Muscle of leg (tissue), 16 donors: ENCODE results near the gene PSMD7. TPM values are rescaled to one million over a fixed set of nuclear protein-coding genes. Genes with fewer than 3 reads are reported as not detected.

ENCODE experiments used
- DNase-seq: peaks from one replicate; pipeline ENCODE4 v3.0.0; 2013
- H3K27ac ChIP-seq: one replicate; pipeline ENCODE4 v1.5.1; 2013; ENCODE audit warnings: mild to moderate bottlenecking, low read length, control low read depth
- H3K27me3 ChIP-seq: one replicate; pipeline ENCODE4 v1.6.1; 2013; ENCODE audit warnings: low read length; ENCODE audit not compliant: control insufficient read depth, insufficient read depth
- H3K36me3 ChIP-seq: one replicate; pipeline ENCODE4 v1.6.1; 2013; ENCODE audit warnings: low read length; ENCODE audit not compliant: control insufficient read depth, insufficient read depth
- H3K4me1 ChIP-seq: one replicate; pipeline ENCODE4 v1.6.1; 2013; ENCODE audit warnings: low read length; ENCODE audit not compliant: control insufficient read depth, insufficient read depth
- H3K4me3 ChIP-seq: one replicate; pipeline ENCODE4 v1.5.1; 2013; ENCODE audit warnings: low read length, control low read depth
- H3K9me3 ChIP-seq: replicated peaks from 2 replicates; pipeline ENCODE4 v1.6.1; 2013; ENCODE audit warnings: low read depth, low read length; ENCODE audit not compliant: control insufficient read depth
- WGBS: methylation state at CpG from one replicate; pipeline ENCODE4 v1.1.5; 2013; ENCODE audit warnings: missing lambda C conversion rate; ENCODE audit not compliant: insufficient coverage; 5-methylcytosine and 5-hydroxymethylcytosine counted together
- long read RNA-seq, 11 donors: transcript quantifications; one replicate each; lab custom pipeline, GENCODE V29; 2026
- polyA plus RNA-seq, 8 donors: library from polyadenylated mRNA; unstranded; fragments of 120-200 nt; gene quantifications; one replicate each; pipeline versions ENCODE4 v1.2.1 to v1.2.3, GENCODE V29; 2013; ENCODE audit warnings: inconsistent platforms in 1 of 8, low replicate concordance in 1 of 8; ENCODE audit not compliant: insufficient read length in 8 of 8, insufficient read depth in 1 of 8
- total RNA-seq: library from RNA; stranded (reverse); fragments of 120-200 nt; gene quantifications from one replicate; pipeline ENCODE4 v1.2.4, GENCODE V29; 2013

PSMD7 gene
- total RNA-seq (69.1 TPM), polyA plus RNA-seq (100 to 1,000 TPM in 1 of 8 donors, 10 to 100 TPM in 7; 82.4 to 102 (median 93.4) TPM)
- long read RNA-seq, donor 1, transcript PSMD7-201 (7 exons, 1,670 nt) = major isoform, 34 of 60 reads
- long read RNA-seq, donor 1, partial matches to known transcripts = 23 of 60 reads
- long read RNA-seq, donor 1, other reads (novel, unspliced or antisense) = 0 of 60 reads
- long read RNA-seq, donor 2, partial matches to known transcripts = 0 of 5 reads
- long read RNA-seq, donor 2, other reads (novel, unspliced or antisense) = 0 of 5 reads
- long read RNA-seq, donor 3, transcript PSMD7-201 (7 exons, 1,670 nt) = major isoform, 78 of 107 reads
- long read RNA-seq, donor 3, partial matches to known transcripts = 29 of 107 reads
- long read RNA-seq, donor 3, other reads (novel, unspliced or antisense) = 0 of 107 reads
- long read RNA-seq, donor 4, transcript PSMD7-201 (7 exons, 1,670 nt) = major isoform, 16 of 24 reads
- long read RNA-seq, donor 4, transcript PSMD7-202 (2 exons, 724 nt) = minor isoform, 5 of 24 reads
- long read RNA-seq, donor 4, partial matches to known transcripts = 0 of 24 reads
- long read RNA-seq, donor 4, other reads (novel, unspliced or antisense) = 0 of 24 reads
- long read RNA-seq, donor 5, transcript PSMD7-201 (7 exons, 1,670 nt) = major isoform, 116 of 211 reads
- long read RNA-seq, donor 5, transcript PSMD7-202 (2 exons, 724 nt) = minor isoform, 14 of 211 reads
- long read RNA-seq, donor 5, partial matches to known transcripts = 78 of 211 reads
- long read RNA-seq, donor 5, other reads (novel, unspliced or antisense) = 0 of 211 reads
- long read RNA-seq, donor 6, transcript PSMD7-201 (7 exons, 1,670 nt) = major isoform, 97 of 168 reads
- long read RNA-seq, donor 6, transcript PSMD7-202 (2 exons, 724 nt) = minor isoform, 21 of 168 reads
- long read RNA-seq, donor 6, partial matches to known transcripts = 44 of 168 reads
- long read RNA-seq, donor 6, other reads (novel, unspliced or antisense) = 0 of 168 reads
- long read RNA-seq, donor 7, transcript PSMD7-201 (7 exons, 1,670 nt) = major isoform, 43 of 93 reads
- long read RNA-seq, donor 7, transcript PSMD7-202 (2 exons, 724 nt) = minor isoform, 10 of 93 reads
- long read RNA-seq, donor 7, partial matches to known transcripts = 33 of 93 reads
- long read RNA-seq, donor 7, other reads (novel, unspliced or antisense) = 0 of 93 reads
- long read RNA-seq, donor 8, transcript PSMD7-202 (2 exons, 724 nt) = minor isoform, 6 of 49 reads
- long read RNA-seq, donor 8, transcript PSMD7-201 (7 exons, 1,670 nt) = major isoform, 32 of 49 reads
- long read RNA-seq, donor 8, partial matches to known transcripts = 11 of 49 reads
- long read RNA-seq, donor 8, other reads (novel, unspliced or antisense) = 0 of 49 reads
- long read RNA-seq, donor 9, transcript PSMD7-201 (7 exons, 1,670 nt) = major isoform, 46 of 82 reads
- long read RNA-seq, donor 9, partial matches to known transcripts = 28 of 82 reads
- long read RNA-seq, donor 9, other reads (novel, unspliced or antisense) = 0 of 82 reads
- long read RNA-seq, donor 10, transcript PSMD7-202 (2 exons, 724 nt) = minor isoform, 6 of 116 reads
- long read RNA-seq, donor 10, transcript PSMD7-201 (7 exons, 1,670 nt) = major isoform, 45 of 116 reads
- long read RNA-seq, donor 10, partial matches to known transcripts = 63 of 116 reads
- long read RNA-seq, donor 10, other reads (novel, unspliced or antisense) = 0 of 116 reads
- long read RNA-seq, donor 11, transcript PSMD7-201 (7 exons, 1,670 nt) = major isoform, 42 of 83 reads
- long read RNA-seq, donor 11, transcript PSMD7-202 (2 exons, 724 nt) = minor isoform, 9 of 83 reads
- long read RNA-seq, donor 11, partial matches to known transcripts = 28 of 83 reads
- long read RNA-seq, donor 11, other reads (novel, unspliced or antisense) = 0 of 83 reads

GRCh38 chr16:74296432-74297144 is at the start of gene PSMD7:
Gene PSMD7 (plus strand): TSS chr16:74296814. CDS start chr16:74296915, 101 bp downstream.
- H3K27me3 ChIP-seq = no peaks in the 10 kb centered on the region
- peaks cover 4% of the 10 kb centered on the region for H3K9me3 ChIP-seq
- under 1% methylated on average over 57 of the region's 60 CpGs for WGBS
- DNase-seq = peak; percentile 97
- peak within 1 kb of the TSS; percentile 65 for H3K4me3 ChIP-seq
- H3K27ac ChIP-seq = peak within 1 kb of the TSS; percentile 94
- peaks cover 13% of the 10 kb centered on the region for H3K4me1 ChIP-seq
- peaks cover 21% of the 10 kb centered on the region for H3K36me3 ChIP-seq

GRCh38 chr16:74249254-74249653 is 47.4 kb upstream of the PSMD7 start:
- Histone ChIP-seq H3K27ac (no peak overlapping the region), H3K27me3 (peaks cover 2% of the 10 kb centered on the region), H3K36me3 (no peaks in the 10 kb centered on the region), H3K9me3 (no peaks in the 10 kb centered on the region), H3K4me3 (no peak overlapping the region), H3K4me1 (no peaks in the 10 kb centered on the region)
- no CpG with 5 or more reads among the region's 4 CpGs for WGBS
- DNase-seq = no peak

GRCh38 chr16:74249846-74250245 is 46.8 kb upstream of the PSMD7 start:
- no CpG with 5 or more reads among the region's 1 CpG for WGBS
- peaks cover 2% of the 10 kb centered on the region for H3K27me3 ChIP-seq
- no peak overlapping the region for H3K27ac ChIP-seq
- H3K36me3 ChIP-seq = no peaks in the 10 kb centered on the region
- H3K4me3 ChIP-seq = no peak overlapping the region
- no peak for DNase-seq
- no peaks in the 10 kb centered on the region for H3K9me3 ChIP-seq
- no peaks in the 10 kb centered on the region for H3K4me1 ChIP-seq

GRCh38 chr16:74252329-74252728 is 44.3 kb upstream of the PSMD7 start:
- no peak for DNase-seq
- Histone ChIP-seq H3K4me3 (no peak overlapping the region), H3K27me3 (peaks cover 2% of the 10 kb centered on the region), H3K9me3 (no peaks in the 10 kb centered on the region), H3K36me3 (no peaks in the 10 kb centered on the region), H3K27ac (no peak overlapping the region), H3K4me1 (no peaks in the 10 kb centered on the region)
- WGBS = no CpG with 5 or more reads among the region's 3 CpGs

- no peak for DNase-seq
- no peak overlapping the region for H3K4me3 ChIP-seq
- H3K27ac ChIP-seq = no peak overlapping the region
- no peaks in the 10 kb centered on the region for H3K9me3 ChIP-seq
- no peaks in the 10 kb centered on the region for H3K36me3 ChIP-seq
- H3K4me1 ChIP-seq = no peaks in the 10 kb centered on the region
- no peaks in the 10 kb centered on the region for H3K27me3 ChIP-seq
- WGBS = 59% methylated on average over 4 of the region's 6 CpGs
Measured at GRCh38 chr16:74253161-74253938, 43.3 kb upstream of the PSMD7 start.

- no peaks in the 10 kb centered on the region for H3K4me1 ChIP-seq
- DNase-seq = no peak
- H3K4me3 ChIP-seq = no peak overlapping the region
- no peaks in the 10 kb centered on the region for H3K9me3 ChIP-seq
- no peaks in the 10 kb centered on the region for H3K27me3 ChIP-seq
- no peaks in the 10 kb centered on the region for H3K36me3 ChIP-seq
- no peak overlapping the region for H3K27ac ChIP-seq
- WGBS = 64% methylated on average over 6 of the region's 7 CpGs
Measured at GRCh38 chr16:74257061-74257460, 39.6 kb upstream of the PSMD7 start.

- Histone ChIP-seq H3K4me3 (no peak overlapping the region), H3K4me1 (no peaks in the 10 kb centered on the region), H3K27ac (no peak overlapping the region), H3K36me3 (no peaks in the 10 kb centered on the region), H3K9me3 (no peaks in the 10 kb centered on the region), H3K27me3 (no peaks in the 10 kb centered on the region)
- DNase-seq = no peak
- 22% methylated on average over 3 of the region's 5 CpGs for WGBS
Measured at GRCh38 chr16:74261068-74261467, 35.5 kb upstream of the PSMD7 start.

GRCh38 chr16:74264811-74265210 is 31.8 kb upstream of the PSMD7 start:
- Histone ChIP-seq H3K27me3 (no peaks in the 10 kb centered on the region), H3K4me1 (no peaks in the 10 kb centered on the region), H3K27ac (no peak overlapping the region), H3K36me3 (no peaks in the 10 kb centered on the region), H3K4me3 (no peak overlapping the region), H3K9me3 (no peaks in the 10 kb centered on the region)
- WGBS = 50% methylated on average over 1 of the region's 3 CpGs
- peak; percentile 52 for DNase-seq
